NCI-H446 treated with DMSO at 0.1 percent for 48 hours (cell line): Measurements from ENCODE around the gene SPTB.
A peak's percentile ranks its signal among the peaks of the same experiment; 100 is the strongest.

Source experiments
- DNase-seq: peaks from one replicate; lab custom pipeline; 2025; lab: John Stamatoyannopoulos, UW

Gene SPTB

DNA sequence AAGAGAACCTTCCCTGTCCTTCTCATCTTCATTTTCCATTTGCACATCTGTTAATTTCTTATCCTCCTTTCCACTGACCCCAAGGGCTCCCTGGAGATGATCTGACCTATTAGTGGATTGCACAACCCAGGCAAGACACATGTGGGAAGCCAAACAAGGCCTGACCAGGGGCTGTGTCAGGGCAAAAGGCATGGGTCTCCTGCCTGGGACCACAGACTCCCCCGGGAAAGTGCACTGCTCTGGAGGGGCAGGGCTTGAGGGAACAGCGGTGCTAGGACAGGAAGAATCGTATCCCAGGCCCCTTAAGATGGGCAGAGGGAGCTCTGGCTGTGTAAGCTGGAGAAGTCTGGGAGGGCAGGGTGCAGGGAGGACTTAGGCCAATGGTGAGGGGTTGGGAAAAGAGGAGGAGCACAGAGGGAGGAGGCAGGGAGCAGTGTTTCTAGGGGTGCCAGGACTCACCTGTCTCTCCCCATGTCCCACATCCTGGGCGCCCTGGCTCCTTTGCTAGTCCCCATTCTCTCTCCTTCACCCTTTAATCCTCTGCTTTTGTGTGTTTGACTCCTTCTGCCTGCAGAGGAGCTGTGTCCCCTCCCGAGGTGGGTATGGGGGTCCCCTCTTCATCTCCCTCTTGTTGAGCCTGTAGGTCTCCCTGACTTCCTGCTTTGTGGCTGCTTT lies 150.2 kb downstream of the SPTB start:
- no peak for DNase-seq

DNA sequence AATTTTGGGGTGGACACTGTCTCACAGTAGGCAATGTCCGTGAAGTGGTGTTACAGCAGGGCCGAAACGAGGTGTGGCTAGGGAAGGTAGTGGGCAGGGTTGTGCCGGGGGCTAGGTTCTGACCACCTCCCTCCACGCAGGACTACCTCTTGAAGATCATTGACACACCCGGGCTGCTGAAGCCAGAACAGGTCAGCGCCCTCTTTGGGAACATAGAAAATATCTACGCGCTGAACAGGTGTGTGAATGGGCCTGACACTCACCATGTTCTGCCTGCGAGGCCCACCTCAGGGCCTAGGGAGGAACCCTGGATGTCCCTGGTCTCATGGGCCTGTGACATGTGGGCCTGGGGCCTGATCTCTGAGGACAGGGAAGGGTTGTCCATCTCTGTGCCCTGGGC lies 150.9 kb downstream of the SPTB start:
- DNase-seq: no peak

GRCh38 chr14:64728106-64728505 lies 151.6 kb downstream of the SPTB start:
- no peak for DNase-seq

DNA sequence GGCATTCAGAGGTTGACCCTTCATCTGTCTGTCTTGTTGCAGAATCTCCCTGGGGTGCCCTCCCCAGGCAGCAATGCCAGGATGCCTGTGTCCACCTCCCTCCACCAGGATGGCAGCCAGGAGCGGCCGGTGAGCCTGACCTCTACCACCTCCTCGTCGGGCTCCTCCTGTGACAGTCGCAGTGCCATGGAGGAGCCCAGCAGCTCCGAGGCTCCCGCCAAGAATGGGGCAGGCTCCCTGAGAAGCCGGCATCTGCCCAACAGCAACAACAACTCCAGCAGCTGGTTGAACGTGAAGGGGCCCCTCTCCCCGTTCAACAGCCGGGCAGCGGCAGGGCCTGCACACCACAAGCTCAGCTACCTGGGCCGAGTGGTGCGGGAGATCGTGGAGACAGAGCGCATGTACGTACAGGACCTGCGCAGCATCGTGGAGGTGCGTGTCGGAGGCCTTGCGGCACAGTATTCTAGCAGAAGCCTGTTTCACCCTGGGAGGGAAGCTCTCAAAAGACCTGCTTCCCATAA lies 152.1 kb downstream of the SPTB start:
- no peak for DNase-seq

DNA sequence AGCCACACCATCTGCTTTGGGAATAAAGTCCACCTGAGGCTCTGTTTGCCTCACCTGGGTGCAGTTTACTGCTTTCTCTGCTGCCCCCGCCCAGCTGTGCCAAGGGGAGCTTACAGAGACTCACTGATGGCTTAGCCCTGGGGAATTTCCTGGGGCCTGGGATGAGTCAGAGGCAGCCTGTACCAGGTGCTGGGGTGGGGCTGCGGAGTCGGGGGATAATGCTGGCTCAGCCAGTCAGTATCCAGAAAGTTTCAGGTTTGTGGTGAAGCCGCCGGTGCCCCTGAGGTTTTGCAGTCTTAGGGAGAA lies 153.2 kb downstream of the SPTB start:
- DNase-seq: no peak

- DNase-seq: no peak
Measured at GRCh38 chr14:64725879-64726584, 153.7 kb downstream of the SPTB start.

DNA sequence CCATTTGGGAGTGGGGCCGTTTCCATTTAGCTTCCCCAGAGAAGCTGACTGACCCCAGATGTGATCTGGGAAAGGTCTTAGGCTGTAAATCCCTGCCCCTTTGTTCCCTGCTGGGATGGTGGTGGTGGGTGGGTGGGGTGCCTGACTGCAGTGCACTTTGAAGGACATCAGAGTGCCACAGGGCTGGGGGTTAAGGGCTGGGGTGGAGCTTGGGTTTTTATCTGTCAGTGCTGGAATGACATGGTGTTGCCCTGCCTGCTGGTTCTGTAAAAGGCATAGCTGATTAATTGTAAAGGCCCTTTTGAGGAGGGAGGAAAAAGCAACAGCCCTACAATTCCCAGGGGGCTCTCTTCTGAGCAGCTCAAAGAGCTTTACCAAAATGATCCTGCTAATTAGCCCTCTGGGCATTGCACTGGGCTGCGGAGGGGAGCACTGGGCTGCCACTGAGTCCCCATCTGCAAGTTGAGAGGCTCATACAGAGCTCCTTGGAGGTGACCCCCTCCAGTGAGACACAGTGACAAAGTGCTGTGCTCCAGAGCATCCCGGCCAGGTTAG lies 154.4 kb downstream of the SPTB start:
- no peak for DNase-seq

DNA sequence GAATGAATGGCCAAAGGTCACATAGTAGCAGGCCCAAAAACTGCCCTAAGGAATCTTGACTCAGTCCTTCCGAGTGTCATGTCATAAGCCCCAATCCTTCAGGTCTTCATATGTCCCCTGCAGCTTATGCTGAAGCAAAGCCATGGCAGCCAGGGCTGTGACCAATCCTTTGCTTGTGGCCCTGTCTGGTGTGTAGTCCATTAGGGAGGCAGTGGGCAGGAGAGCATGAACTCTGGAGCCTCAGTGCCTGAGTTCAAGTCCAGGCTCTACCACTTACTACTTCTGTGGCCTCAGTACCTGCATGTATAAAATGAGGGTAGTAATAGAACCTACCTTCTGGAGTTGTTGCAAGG lies 155.2 kb downstream of the SPTB start:
- no peak for DNase-seq

- no peak for DNase-seq
Measured at GRCh38 chr14:64723691-64724577, 155.8 kb downstream of the SPTB start.

GRCh38 chr14:64722842-64723447 lies 156.8 kb downstream of the SPTB start:
- no peak for DNase-seq

DNA sequence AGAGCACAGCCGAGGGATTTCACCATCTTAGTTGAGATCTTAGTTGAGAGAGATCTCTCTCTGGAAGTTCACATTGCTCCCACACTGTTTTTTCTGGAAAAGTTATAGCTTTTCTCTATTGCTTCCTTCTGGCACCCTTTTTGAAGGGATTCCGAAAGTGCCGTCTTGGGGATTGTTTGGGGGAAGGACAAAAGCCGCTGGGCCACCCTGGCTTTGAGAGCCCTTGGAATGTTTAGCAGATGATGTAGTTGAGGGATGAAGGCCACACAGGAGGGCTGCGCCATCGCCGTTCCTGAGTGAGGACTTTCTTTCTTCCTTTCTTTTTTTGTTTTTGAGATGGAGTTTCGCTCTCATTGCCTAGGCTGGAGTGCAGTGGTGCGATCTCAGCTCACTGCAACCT lies 157.8 kb downstream of the SPTB start:
- DNase-seq: no peak

DNA sequence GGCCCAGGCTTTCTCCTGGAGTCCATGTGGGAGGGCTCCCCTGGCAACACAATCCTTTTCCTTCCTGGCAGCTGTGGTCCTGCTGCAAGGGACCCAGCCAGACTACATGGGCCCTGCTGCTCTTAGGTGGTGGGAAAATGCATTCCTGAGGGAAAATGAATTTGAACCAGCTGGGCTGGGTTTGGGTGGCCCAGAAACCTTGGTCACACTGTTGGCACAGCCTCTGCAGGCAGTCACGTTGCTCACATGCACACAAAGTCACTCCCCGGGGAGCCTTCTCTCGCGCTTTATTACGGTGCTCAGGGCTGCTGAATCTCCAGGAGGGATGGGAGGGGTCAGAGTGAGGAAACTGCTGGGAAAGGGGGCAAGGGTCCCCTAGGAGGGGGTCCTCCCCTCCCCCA lies 158.3 kb downstream of the SPTB start:
- DNase-seq: no peak

GRCh38 chr14:64720131-64720576 lies 159.6 kb downstream of the SPTB start:
- DNase-seq: no peak

GRCh38 chr14:64719601-64720000 lies 160.1 kb downstream of the SPTB start:
- DNase-seq: no peak

DNA sequence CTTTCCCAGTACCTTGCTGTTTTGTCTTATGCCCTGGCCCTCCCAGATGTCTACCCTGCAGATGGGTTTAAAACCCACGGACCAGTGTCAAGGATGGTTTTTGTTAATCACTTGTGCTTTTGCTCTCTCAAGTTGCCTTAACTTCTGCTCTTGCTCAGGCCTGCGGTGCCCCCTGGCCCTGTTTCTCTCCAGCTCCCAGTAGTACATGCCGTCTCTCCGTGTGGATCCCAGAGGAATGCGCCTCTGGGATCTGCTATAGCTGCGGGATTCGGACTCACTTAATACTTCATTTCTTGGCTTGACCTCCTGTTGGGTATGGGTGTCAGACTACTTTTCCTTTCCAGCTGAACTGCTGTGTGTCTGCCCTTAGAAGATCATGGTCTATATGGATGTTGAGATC lies 160.9 kb downstream of the SPTB start:
- DNase-seq: no peak

DNA sequence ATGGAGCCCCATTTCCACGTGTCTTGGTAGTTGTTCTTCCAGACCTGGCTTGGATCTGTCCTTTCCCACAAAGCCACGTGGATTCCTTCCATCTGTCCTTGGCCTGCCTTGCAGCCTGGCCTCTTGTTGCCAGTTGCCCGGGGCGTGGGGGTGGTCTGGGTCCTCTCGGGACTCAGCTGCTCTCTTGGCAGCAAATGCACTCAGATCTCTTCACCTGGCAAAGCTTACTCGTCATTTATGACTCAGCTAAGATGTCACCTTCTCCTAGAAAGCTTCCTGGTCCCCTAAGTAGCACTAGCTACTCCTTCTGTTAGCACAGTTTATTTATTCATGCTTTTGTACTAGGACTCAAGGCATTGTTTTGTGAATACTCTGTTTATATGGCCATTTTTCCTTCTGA lies 161.8 kb downstream of the SPTB start:
- peak; percentile 36 for DNase-seq

- no peak for DNase-seq
Measured at GRCh38 chr14:64715628-64716412, 163.9 kb downstream of the SPTB start.

DNA sequence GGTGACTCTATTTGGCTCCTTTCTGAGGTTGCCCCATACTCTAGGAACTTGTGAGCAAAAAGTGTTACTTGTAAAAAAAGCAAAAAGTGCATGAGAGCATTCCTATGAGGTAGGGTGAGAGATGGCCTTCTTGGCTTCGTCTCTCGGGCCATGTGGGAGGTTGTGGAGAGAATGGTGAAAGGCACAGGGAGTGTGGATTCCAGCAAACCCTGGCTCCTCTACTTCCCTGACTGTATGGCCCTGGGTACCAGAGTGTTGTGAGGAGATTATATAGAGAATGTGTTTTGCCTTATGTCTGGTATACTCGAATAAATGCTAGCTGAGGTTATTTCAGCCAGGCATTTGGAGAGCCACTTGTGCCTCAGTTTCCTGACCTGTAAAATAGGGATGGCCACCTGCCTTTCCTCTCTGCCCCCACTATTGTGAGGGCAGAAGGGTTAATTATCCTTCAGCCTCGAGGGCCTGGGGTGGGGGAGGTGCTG lies 164.5 kb downstream of the SPTB start:
- DNase-seq: no peak

DNA sequence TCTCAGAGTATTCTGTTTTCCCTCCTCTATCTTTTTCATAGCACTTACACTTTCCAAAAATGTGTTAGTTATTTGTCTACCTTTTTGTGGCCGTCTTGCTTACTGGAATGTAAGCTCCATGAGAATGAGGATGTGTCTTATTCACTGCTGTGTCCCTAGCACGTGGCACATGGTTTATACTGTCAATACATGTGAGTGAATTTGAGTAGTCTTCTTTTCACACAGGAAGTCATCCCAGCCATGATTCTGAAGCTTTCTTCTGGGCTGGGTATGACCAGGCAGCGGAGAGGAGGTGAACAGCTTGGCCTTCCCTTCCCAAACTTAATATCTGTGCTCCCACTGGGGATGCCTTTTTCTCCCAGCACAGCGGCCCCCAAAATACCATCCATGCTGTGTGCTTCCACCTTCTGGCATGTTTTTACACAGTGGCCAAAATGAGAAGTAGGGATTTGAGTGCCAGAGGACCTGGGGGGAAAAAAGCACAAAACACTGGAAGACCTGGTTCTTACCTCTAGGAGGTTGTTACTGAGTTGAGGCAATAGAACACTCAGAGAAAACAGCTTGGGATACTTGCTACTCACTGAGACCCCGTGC lies 165.2 kb downstream of the SPTB start:
- no peak for DNase-seq

DNA sequence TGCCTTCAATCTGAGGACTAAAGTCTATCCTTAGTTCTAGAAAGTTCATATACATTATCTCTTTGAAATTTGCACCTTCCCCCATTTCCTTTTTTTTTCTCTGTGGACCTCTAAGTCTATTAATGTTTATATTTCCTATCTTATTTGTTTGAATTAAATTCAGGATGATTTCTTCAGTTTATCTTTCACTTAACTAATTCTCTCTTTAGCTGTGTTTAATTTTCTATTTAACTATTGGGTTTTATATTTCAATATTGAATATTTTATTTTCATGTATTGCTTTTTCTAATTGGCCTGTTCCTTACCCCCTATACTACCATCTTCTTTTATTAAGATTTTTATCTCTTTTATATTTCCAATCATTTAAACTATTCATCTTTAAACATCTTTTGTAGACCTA lies 166.0 kb downstream of the SPTB start:
- DNase-seq: no peak

DNA sequence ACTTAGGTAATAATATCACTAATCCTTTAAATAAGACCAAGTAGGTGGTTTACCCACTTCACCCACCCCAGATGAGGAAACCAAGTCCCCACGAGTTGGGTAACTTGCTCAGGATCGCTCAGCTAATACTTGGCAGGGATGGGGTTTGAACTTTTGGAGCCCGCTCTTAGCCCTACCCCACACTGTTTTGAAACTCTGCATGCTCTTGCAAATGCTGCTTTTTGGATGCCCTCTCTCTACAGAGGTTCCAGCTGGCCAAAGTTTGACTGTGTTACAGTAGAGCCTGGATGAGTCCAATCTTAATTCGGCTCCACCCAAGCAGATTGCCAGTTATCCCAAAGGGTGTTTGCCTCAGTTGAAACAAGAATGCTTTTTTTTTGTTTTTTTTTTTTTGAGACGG lies 168.7 kb downstream of the SPTB start:
- DNase-seq: no peak
